GM12878 (cell line): ENCODE results near the gene RSRC1. TPM values are rescaled to one million over a fixed set of nuclear protein-coding genes. Genes with fewer than 3 reads are reported as not detected.
"Not testable (repeated sequence)": the region's sequence is repeated elsewhere in the genome, so short reads cannot be mapped to it uniquely, and the experiment has no call there.

Experiments used
- ATAC-seq: fragments of 200-7000 bp; cut with Tn5 transposase; 3 replicates; pipeline ENCODE4 v1.9.1; 2020; ENCODE audit warnings: mild to moderate bottlenecking, moderate library complexity
- BruUV-seq: library from RNA; stranded (reverse); fragments of 400-500 nt; replicated peaks from 2 replicates; lab custom pipeline; 2021; lab: Mats Ljungman, UMichigan
- CTCF ChIA-PET: fragments of 300-600 bp; sonication (Branson Sonifier 250); formaldehyde crosslinking; extraction: SDS; loops from one replicate; lab custom pipeline; 2021; ENCODE audit warnings: inconsistent platforms; lab: Yijun Ruan, JAX
- POLR2A ChIA-PET: fragments of 350-600 bp; formaldehyde crosslinking; extraction: SDS; loops from one replicate; lab custom pipeline; 2021; ENCODE audit warnings: inconsistent platforms; lab: Charles Lee
- RAD21 ChIA-PET: fragments of 300-600 bp; sonication (Branson Sonifier 250); formaldehyde crosslinking; loops from one replicate; lab custom pipeline; 2023; ENCODE audit warnings: antibody characterized with exemption; ENCODE audit not compliant: unreplicated experiment; lab: Charles Lee
- SMC1A ChIA-PET: fragments of 300-600 bp; sonication (Branson Sonifier 250); formaldehyde crosslinking; loops from one replicate; lab custom pipeline; 2023; ENCODE audit not compliant: unreplicated experiment, uncharacterized antibody; lab: Charles Lee
- DNase-seq: peaks from one replicate; pipeline ENCODE4 v3.0.0-alpha.2; 2011; ENCODE audit warnings: low read depth, low spot score
- FAIRE-seq: peaks from 3 replicates; lab custom pipeline; 2011; peaks lifted over from hg19 to GRCh38; lab: Jason Lieb, UNC
- H2AFZ ChIP-seq: 2 replicates; pipeline ENCODE4 v1.6.0; 2011; ENCODE audit warnings: low read depth, low read length, control low read depth; ENCODE audit not compliant: control insufficient read depth
- H3K27ac ChIP-seq: 2 replicates; pipeline ENCODE4 v1.5.1; 2011; ENCODE audit warnings: control low read depth; ENCODE audit not compliant: control insufficient read depth, insufficient read depth
- H3K27me3 ChIP-seq, 2 experiments: replicated peaks in 1 of 2; 2 replicates each; pipeline versions ENCODE4 v1.6.0 to v1.6.1; 2011; ENCODE audit warnings: low read length in 1 of 2; ENCODE audit not compliant: control insufficient read depth in 2 of 2, insufficient read depth in 2 of 2
- H3K36me3 ChIP-seq, 2 experiments: 2 replicates each; pipeline ENCODE4 v1.5.1; 2011; ENCODE audit warnings: low read length in 1 of 2; ENCODE audit not compliant: control insufficient read depth in 2 of 2, insufficient read depth in 2 of 2
- H3K4me1 ChIP-seq: 2 replicates; pipeline ENCODE4 v1.6.1; 2011; ENCODE audit warnings: mild to moderate bottlenecking, low read length, moderate library complexity, mixed read lengths; ENCODE audit not compliant: control insufficient read depth, insufficient read depth
- H3K4me2 ChIP-seq: 2 replicates; pipeline ENCODE4 v1.6.0; 2011; ENCODE audit warnings: control low read depth; ENCODE audit not compliant: control insufficient read depth, insufficient read depth
- H3K4me3 ChIP-seq: fragments of 200-600 bp; sonication (generic); 2 replicates; pipeline ENCODE4 v1.5.1; 2016
- H3K79me2 ChIP-seq: 2 replicates; pipeline ENCODE4 v1.6.0; 2011; ENCODE audit warnings: low read length; ENCODE audit not compliant: control insufficient read depth, insufficient read depth
- H3K9ac ChIP-seq: 2 replicates; pipeline ENCODE4 v1.8.0; 2011; ENCODE audit warnings: low read length, control low read depth, mixed read lengths; ENCODE audit not compliant: control insufficient read depth, insufficient read depth
- H3K9me3 ChIP-seq: replicated peaks from 3 replicates; pipeline ENCODE4 v1.5.1; 2011; ENCODE audit warnings: mild to moderate bottlenecking, low read length; ENCODE audit not compliant: control insufficient read depth, insufficient read depth
- H4K20me1 ChIP-seq: 2 replicates; pipeline ENCODE4 v1.6.0; 2011; ENCODE audit not compliant: control insufficient read depth, insufficient read depth
- CBFB ChIP-seq: IDR thresholded peaks from 2 replicates; pipeline ENCODE4 v1.6.1; 2016; ENCODE audit warnings: antibody characterized with exemption, low read depth
- EZH2 ChIP-seq: IDR thresholded peaks from 2 replicates; pipeline ENCODE4 v1.6.1; 2012; ENCODE audit warnings: low read depth, mild to moderate bottlenecking, control low read depth, inconsistent platforms, low read length, borderline replicate concordance; ENCODE audit not compliant: control insufficient read depth
- JUND ChIP-seq: IDR thresholded peaks from 2 replicates; pipeline ENCODE4 v1.6.1; 2012; ENCODE audit warnings: low read depth, mild to moderate bottlenecking, low read length, improper control_type of control experiment, moderate library complexity
- MTA3 ChIP-seq: IDR thresholded peaks from 2 replicates; pipeline ENCODE4 v1.6.1; 2012; ENCODE audit warnings: low read length, inconsistent platforms, borderline replicate concordance
- PAX8 ChIP-seq: fragments of 450-650 bp; IDR thresholded peaks from 2 replicates; pipeline ENCODE4 v1.6.1; 2017; ENCODE audit warnings: mild to moderate bottlenecking, moderate library complexity
- POLR2A ChIP-seq: IDR thresholded peaks from 2 replicates; pipeline ENCODE4 v1.6.1; 2011; ENCODE audit warnings: low read depth, mild to moderate bottlenecking, low read length
- ZNF217 ChIP-seq: fragments of 450-650 bp; IDR thresholded peaks from 2 replicates; pipeline ENCODE4 v1.6.1; 2017; ENCODE audit warnings: antibody characterized with exemption, mild to moderate bottlenecking
- whole genome bisulfite sequencing: methylation state at CpG from one replicate; pipeline ENCODE4 v1.1.6; 2016; ENCODE audit warnings: low lambda C conversion rate; ENCODE audit not compliant: insufficient replicate concordance, insufficient coverage; ENCODE audit errors: missing lambda C conversion rate; 5-methylcytosine and 5-hydroxymethylcytosine counted together
- in situ Hi-C: fragments of 300-500 bp; cut with MboI; formaldehyde crosslinking; loops from 9 replicates; pipeline ENCODE4 v1.14.3; 2018; ENCODE audit warnings: mixed read lengths
- intact Hi-C: fragments of 100-400 bp; cut with micrococcal nuclease; formaldehyde crosslinking; loops from one replicate; pipeline ENCODE4 v1.14.2; 2022; ENCODE audit not compliant: unreplicated experiment
- polyA plus RNA-seq, 11 experiments: library from polyadenylated mRNA; depleted of rRNA in 4 of 11; unstranded in 6 of 11; stranded (reverse) in 5 of 11; fragments of >200 nt; fragmentation: Nextera tagmentation in 4 of 11; fragmentation: Illumina TruSeq in 1 of 11; extraction: Ambion mirVana in 4 of 11; extraction: Trizol in 1 of 11; gene quantifications; 1 replicate in 1 of 11; 2 replicates in 10 of 11; pipeline versions ENCODE4 v1.2.1 to v1.2.3, GENCODE V29; 2011 to 2016; ENCODE audit warnings: inconsistent platforms in 2 of 11, missing spikeins in 2 of 11, low read depth in 1 of 11
- total RNA-seq, 4 experiments: library from RNA; depleted of rRNA in 3 of 4; stranded (reverse); fragments of >200 nt in 3 of 4; fragmentation: Illumina TruSeq in 1 of 4; extraction: Trizol in 1 of 4; gene quantifications; 2 replicates each; pipeline versions ENCODE4 v1.2.1 to v1.2.3, GENCODE V29; 2013 to 2021

The RSRC1 gene
- total and polyA plus RNA-seq, 10 of the 15 experiments (the other 5 are each of a cell fraction or from before 2014, with no cell fraction given) = 16.4 to 85.9 (median 42.0) TPM

- in situ Hi-C loops = no loop called here
These were observed 229.7 kb downstream of the RSRC1 start for GRCh38 chr3:158339638-158340037.

GRCh38 chr3:158340951-158341350 is 231.1 kb downstream of the RSRC1 start:
- FAIRE-seq, intact Hi-C loops, H2AFZ ChIP-seq, BruUV-seq, SMC1A ChIA-PET, H3K4me3 ChIP-seq, RAD21 ChIA-PET, H3K4me1 ChIP-seq, H4K20me1 ChIP-seq, H3K27me3 ChIP-seq, in situ Hi-C loops, DNase-seq, POLR2A ChIA-PET, H3K27ac ChIP-seq, H3K36me3 ChIP-seq, H3K4me2 ChIP-seq, ATAC-seq, H3K9ac ChIP-seq, CTCF ChIA-PET, H3K9me3 ChIP-seq, H3K79me2 ChIP-seq: not testable (repeated sequence)
- 100% methylated on average over 2 of the region's 2 CpGs for WGBS

More at GRCh38 chr3:158339638-158340037, 229.7 kb downstream of the RSRC1 start:
- Histone ChIP-seq H3K27ac (no peak overlapping the region), H3K9me3 (peaks cover 3% of the 10 kb centered on the region; the same call in 2 of the 3 replicates), H3K79me2 (no peaks in the 10 kb centered on the region), H3K36me3 (no peaks in the 10 kb centered on the region; a peak in 1 of 4 replicates), H3K4me2 (no peak overlapping the region), H3K9ac (no peak overlapping the region), H4K20me1 (no peaks in the 10 kb centered on the region), H2AFZ (no peak overlapping the region), H3K27me3 (no peaks in the 10 kb centered on the region), H3K4me1 (no peaks in the 10 kb centered on the region)
- FAIRE-seq = no peak
- ATAC-seq = no peak
- intact Hi-C loops = no loop called here
- RAD21 ChIA-PET = no interaction called here
- SMC1A ChIA-PET = no interaction called here
- CTCF ChIA-PET = interaction anchor here (0.6 kb wide), 1 partner anchor 593 kb away, joined by 3 read pairs; no protein-coding TSS in a partner anchor
- DNase-seq = no peak
- POLR2A ChIA-PET = no interaction called here
- no peak for TF ChIP-seq JUND
- no peak for TF ChIP-seq POLR2A
- no peak for TF ChIP-seq ZNF217
- TF ChIP-seq CBFB = no peak
- no peak for TF ChIP-seq MTA3
- TF ChIP-seq PAX8 = no peak
- no peak for TF ChIP-seq EZH2
- TF ChIP-seq, all 136 proteins: peak for 0
- no peak overlapping the region for H3K4me3 ChIP-seq
- no TSS peak for BruUV-seq
